HEK293 (cell line): ENCODE results near the gene ATG12.

Source experiments
- HIC1 ChIP-seq: fragments of 450-650 bp; formaldehyde crosslinking; IDR thresholded peaks from 2 replicates; pipeline ENCODE4 v1.5.1; 2016; ENCODE audit warnings: missing biosample characterization, missing genetic modification characterization
- IKZF3 ChIP-seq: fragments of 450-650 bp; IDR thresholded peaks from 2 replicates; pipeline ENCODE4 v1.5.0; 2018; ENCODE audit warnings: missing biosample characterization, mild to moderate bottlenecking, missing genetic modification characterization, moderate library complexity
- REPIN1 ChIP-seq: fragments of 450-650 bp; formaldehyde crosslinking; IDR thresholded peaks from 2 replicates; pipeline ENCODE4 v1.5.1; 2017; ENCODE audit warnings: missing biosample characterization, missing genetic modification characterization, low read depth
- ZFP69B ChIP-seq: fragments of 450-650 bp; formaldehyde crosslinking; IDR thresholded peaks from 2 replicates; pipeline ENCODE4 v1.5.1; 2016; ENCODE audit warnings: missing biosample characterization, missing genetic modification characterization
- ZIC2 ChIP-seq: fragments of 450-650 bp; formaldehyde crosslinking; IDR thresholded peaks from 2 replicates; pipeline ENCODE4 v1.5.1; 2016; ENCODE audit warnings: missing biosample characterization, missing genetic modification characterization
- ZNF112 ChIP-seq: fragments of 450-650 bp; formaldehyde crosslinking; IDR thresholded peaks from 2 replicates; pipeline ENCODE4 v1.5.0; 2017; ENCODE audit warnings: missing biosample characterization, missing genetic modification characterization
- ZNF133 ChIP-seq: fragments of 450-650 bp; formaldehyde crosslinking; IDR thresholded peaks from 2 replicates; pipeline ENCODE4 v1.5.1; 2016; ENCODE audit warnings: missing biosample characterization, missing genetic modification characterization
- ZNF16 ChIP-seq: fragments of 450-650 bp; formaldehyde crosslinking; IDR thresholded peaks from 2 replicates; pipeline ENCODE4 v1.5.1; 2016; ENCODE audit warnings: low read depth, missing biosample characterization, missing genetic modification characterization
- ZNF2 ChIP-seq: fragments of 450-650 bp; formaldehyde crosslinking; IDR thresholded peaks from 2 replicates; pipeline ENCODE4 v1.5.1; 2016; ENCODE audit warnings: missing biosample characterization, missing genetic modification characterization
- ZNF292 ChIP-seq: fragments of 450-650 bp; formaldehyde crosslinking; IDR thresholded peaks from 2 replicates; pipeline ENCODE4 v1.5.1; 2016; ENCODE audit warnings: low read depth, missing biosample characterization, missing genetic modification characterization, borderline replicate concordance
- ZNF449 ChIP-seq: fragments of 450-650 bp; formaldehyde crosslinking; IDR thresholded peaks from 2 replicates; pipeline ENCODE4 v1.5.1; 2017; ENCODE audit warnings: missing biosample characterization, mild to moderate bottlenecking, missing genetic modification characterization, moderate library complexity
- ZNF624 ChIP-seq: fragments of 450-650 bp; formaldehyde crosslinking; IDR thresholded peaks from 2 replicates; pipeline ENCODE4 v1.5.1; 2017; ENCODE audit warnings: missing biosample characterization, missing genetic modification characterization
- ZNF626 ChIP-seq: fragments of 450-650 bp; sonication (Bioruptor Pico); formaldehyde crosslinking; IDR thresholded peaks from 2 replicates; pipeline ENCODE4 v1.5.1; 2018; ENCODE audit warnings: missing biosample characterization, missing genetic modification characterization, inconsistent platforms
- ZNF670 ChIP-seq: fragments of 450-650 bp; formaldehyde crosslinking; IDR thresholded peaks from 2 replicates; pipeline ENCODE4 v1.5.1; 2016; ENCODE audit warnings: missing biosample characterization, missing genetic modification characterization, low read depth
- ZNF701 ChIP-seq: fragments of 450-650 bp; formaldehyde crosslinking; IDR thresholded peaks from 2 replicates; pipeline ENCODE4 v1.5.1; 2016; ENCODE audit warnings: missing biosample characterization, missing genetic modification characterization
- ZNF776 ChIP-seq: fragments of 450-650 bp; formaldehyde crosslinking; IDR thresholded peaks from 2 replicates; pipeline ENCODE4 v1.5.0; 2017; ENCODE audit warnings: missing biosample characterization, missing genetic modification characterization, borderline replicate concordance
- ZNF843 ChIP-seq: fragments of 450-650 bp; formaldehyde crosslinking; IDR thresholded peaks from 2 replicates; pipeline ENCODE4 v1.5.1; 2016; ENCODE audit warnings: missing biosample characterization, missing genetic modification characterization
- ZSCAN30 ChIP-seq: fragments of 450-650 bp; IDR thresholded peaks from 2 replicates; pipeline ENCODE4 v1.5.1; 2018; ENCODE audit warnings: missing biosample characterization, mild to moderate bottlenecking, missing genetic modification characterization, moderate library complexity
- TF ChIP-seq, protein P1 (sequence below): sonication (generic); formaldehyde crosslinking; IDR thresholded peaks from 2 replicates; pipeline ENCODE4 v1.8.1; 2022; ENCODE audit warnings: mild to moderate bottlenecking, moderate library complexity, missing genetic modification reagents
- TF ChIP-seq, protein P2 (sequence below): fragments of 450-650 bp; formaldehyde crosslinking; IDR thresholded peaks from 2 replicates; pipeline ENCODE4 v1.5.1; 2017; ENCODE audit warnings: missing biosample characterization, missing genetic modification characterization
- TF ChIP-seq, protein P3 (sequence below): fragments of 450-650 bp; formaldehyde crosslinking; conservative IDR thresholded peaks from 2 replicates; pipeline ENCODE4 v1.5.1; 2016; ENCODE audit warnings: low read depth, missing biosample characterization, missing genetic modification characterization
- TF ChIP-seq, protein P4 (sequence below): fragments of 450-650 bp; formaldehyde crosslinking; IDR thresholded peaks from 2 replicates; pipeline ENCODE4 v1.5.1; 2016; ENCODE audit warnings: missing biosample characterization, missing genetic modification characterization
- TF ChIP-seq, protein P5 (sequence below): fragments of 450-650 bp; formaldehyde crosslinking; IDR thresholded peaks from 2 replicates; pipeline ENCODE4 v1.5.1; 2016; ENCODE audit warnings: missing biosample characterization, missing genetic modification characterization
- TF ChIP-seq, protein P6 (sequence below): fragments of 450-650 bp; formaldehyde crosslinking; IDR thresholded peaks from 2 replicates; pipeline ENCODE4 v1.5.1; 2016; ENCODE audit warnings: missing biosample characterization, missing genetic modification characterization

Gene ATG12

GRCh38 chr5:115857626-115858349 lies 16.4 kb upstream of the ATG12 start (continued):
- TF ChIP-seq IKZF3 (tag by site-specific recombination) = peak; percentile 70
- TF ChIP-seq ZNF701 (tag by site-specific recombination) = no peak
- TF ChIP-seq ZNF292 (tag by site-specific recombination) = no peak
- TF ChIP-seq ZNF843 (tag by site-specific recombination) = peak; percentile 67
- no peak for TF ChIP-seq ZNF449
- no peak for TF ChIP-seq ZNF624 (tag by site-specific recombination)
- TF ChIP-seq, protein P1, sequence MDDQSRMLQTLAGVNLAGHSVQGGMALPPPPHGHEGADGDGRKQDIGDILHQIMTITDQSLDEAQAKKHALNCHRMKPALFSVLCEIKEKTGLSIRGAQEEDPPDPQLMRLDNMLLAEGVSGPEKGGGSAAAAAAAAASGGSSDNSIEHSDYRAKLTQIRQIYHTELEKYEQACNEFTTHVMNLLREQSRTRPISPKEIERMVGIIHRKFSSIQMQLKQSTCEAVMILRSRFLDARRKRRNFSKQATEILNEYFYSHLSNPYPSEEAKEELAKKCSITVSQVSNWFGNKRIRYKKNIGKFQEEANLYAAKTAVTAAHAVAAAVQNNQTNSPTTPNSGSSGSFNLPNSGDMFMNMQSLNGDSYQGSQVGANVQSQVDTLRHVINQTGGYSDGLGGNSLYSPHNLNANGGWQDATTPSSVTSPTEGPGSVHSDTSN (CRISPR knock-in tag) = no peak
- TF ChIP-seq ZSCAN30 (tag by site-specific recombination) = 0 out of 2 replicates have a peak, but pooled peaks have one; percentile 31
- TF ChIP-seq ZNF776 (tag by site-specific recombination) = no peak
- TF ChIP-seq ZNF112 = no peak; the same call in 1 of the 2 replicates
- peak; percentile 49; the same call in 1 of the 2 replicates for TF ChIP-seq HIC1
- TF ChIP-seq ZNF2 (tag by site-specific recombination) = 0 out of 2 replicates have a peak, but pooled peaks have one; percentile 50
- TF ChIP-seq, protein P2, sequence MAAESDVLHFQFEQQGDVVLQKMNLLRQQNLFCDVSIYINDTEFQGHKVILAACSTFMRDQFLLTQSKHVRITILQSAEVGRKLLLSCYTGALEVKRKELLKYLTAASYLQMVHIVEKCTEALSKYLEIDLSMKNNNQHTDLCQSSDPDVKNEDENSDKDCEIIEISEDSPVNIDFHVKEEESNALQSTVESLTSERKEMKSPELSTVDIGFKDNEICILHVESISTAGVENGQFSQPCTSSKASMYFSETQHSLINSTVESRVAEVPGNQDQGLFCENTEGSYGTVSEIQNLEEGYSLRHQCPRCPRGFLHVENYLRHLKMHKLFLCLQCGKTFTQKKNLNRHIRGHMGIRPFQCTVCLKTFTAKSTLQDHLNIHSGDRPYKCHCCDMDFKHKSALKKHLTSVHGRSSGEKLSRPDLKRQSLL (tag by site-specific recombination) = peak; percentile 78
- TF ChIP-seq, protein P3, sequence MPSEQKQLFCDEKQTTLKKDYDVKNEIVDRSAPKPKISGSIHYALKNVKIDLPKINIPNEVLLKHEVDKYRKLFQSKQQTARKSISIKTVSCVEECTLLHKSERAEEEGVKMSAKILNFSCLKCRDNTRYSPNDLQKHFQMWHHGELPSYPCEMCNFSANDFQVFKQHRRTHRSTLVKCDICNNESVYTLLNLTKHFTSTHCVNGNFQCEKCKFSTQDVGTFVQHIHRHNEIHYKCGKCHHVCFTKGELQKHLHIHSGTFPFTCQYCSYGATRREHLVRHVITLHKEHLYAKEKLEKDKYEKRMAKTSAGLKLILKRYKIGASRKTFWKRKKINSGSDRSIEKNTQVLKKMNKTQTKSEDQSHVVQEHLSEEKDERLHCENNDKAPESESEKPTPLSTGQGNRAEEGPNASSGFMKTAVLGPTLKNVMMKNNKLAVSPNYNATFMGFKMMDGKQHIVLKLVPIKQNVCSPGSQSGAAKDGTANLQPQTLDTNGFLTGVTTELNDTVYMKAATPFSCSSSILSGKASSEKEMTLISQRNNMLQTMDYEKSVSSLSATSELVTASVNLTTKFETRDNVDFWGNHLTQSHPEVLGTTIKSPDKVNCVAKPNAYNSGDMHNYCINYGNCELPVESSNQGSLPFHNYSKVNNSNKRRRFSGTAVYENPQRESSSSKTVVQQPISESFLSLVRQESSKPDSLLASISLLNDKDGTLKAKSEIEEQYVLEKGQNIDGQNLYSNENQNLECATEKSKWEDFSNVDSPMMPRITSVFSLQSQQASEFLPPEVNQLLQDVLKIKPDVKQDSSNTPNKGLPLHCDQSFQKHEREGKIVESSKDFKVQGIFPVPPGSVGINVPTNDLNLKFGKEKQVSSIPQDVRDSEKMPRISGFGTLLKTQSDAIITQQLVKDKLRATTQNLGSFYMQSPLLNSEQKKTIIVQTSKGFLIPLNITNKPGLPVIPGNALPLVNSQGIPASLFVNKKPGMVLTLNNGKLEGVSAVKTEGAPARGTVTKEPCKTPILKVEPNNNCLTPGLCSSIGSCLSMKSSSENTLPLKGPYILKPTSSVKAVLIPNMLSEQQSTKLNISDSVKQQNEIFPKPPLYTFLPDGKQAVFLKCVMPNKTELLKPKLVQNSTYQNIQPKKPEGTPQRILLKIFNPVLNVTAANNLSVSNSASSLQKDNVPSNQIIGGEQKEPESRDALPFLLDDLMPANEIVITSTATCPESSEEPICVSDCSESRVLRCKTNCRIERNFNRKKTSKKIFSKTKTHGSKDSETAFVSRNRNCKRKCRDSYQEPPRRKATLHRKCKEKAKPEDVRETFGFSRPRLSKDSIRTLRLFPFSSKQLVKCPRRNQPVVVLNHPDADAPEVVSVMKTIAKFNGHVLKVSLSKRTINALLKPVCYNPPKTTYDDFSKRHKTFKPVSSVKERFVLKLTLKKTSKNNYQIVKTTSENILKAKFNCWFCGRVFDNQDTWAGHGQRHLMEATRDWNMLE (tag by site-specific recombination) = no peak
- TF ChIP-seq REPIN1 (tag by site-specific recombination) = no peak
- TF ChIP-seq, protein P4, sequence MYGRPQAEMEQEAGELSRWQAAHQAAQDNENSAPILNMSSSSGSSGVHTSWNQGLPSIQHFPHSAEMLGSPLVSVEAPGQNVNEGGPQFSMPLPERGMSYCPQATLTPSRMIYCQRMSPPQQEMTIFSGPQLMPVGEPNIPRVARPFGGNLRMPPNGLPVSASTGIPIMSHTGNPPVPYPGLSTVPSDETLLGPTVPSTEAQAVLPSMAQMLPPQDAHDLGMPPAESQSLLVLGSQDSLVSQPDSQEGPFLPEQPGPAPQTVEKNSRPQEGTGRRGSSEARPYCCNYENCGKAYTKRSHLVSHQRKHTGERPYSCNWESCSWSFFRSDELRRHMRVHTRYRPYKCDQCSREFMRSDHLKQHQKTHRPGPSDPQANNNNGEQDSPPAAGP (tag by site-specific recombination) = no peak
- no peak for TF ChIP-seq ZNF670
- TF ChIP-seq, protein P5, sequence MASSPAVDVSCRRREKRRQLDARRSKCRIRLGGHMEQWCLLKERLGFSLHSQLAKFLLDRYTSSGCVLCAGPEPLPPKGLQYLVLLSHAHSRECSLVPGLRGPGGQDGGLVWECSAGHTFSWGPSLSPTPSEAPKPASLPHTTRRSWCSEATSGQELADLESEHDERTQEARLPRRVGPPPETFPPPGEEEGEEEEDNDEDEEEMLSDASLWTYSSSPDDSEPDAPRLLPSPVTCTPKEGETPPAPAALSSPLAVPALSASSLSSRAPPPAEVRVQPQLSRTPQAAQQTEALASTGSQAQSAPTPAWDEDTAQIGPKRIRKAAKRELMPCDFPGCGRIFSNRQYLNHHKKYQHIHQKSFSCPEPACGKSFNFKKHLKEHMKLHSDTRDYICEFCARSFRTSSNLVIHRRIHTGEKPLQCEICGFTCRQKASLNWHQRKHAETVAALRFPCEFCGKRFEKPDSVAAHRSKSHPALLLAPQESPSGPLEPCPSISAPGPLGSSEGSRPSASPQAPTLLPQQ = no peak
- TF ChIP-seq ZNF626 (tag by site-specific recombination) = no peak
- TF ChIP-seq ZNF16 (tag by site-specific recombination) = no peak
- TF ChIP-seq ZIC2 (tag by site-specific recombination) = peak; percentile 73
- TF ChIP-seq ZFP69B (tag by site-specific recombination) = no peak
- peak; percentile 56 for TF ChIP-seq ZNF133 (tag by site-specific recombination)
- TF ChIP-seq, protein P6, sequence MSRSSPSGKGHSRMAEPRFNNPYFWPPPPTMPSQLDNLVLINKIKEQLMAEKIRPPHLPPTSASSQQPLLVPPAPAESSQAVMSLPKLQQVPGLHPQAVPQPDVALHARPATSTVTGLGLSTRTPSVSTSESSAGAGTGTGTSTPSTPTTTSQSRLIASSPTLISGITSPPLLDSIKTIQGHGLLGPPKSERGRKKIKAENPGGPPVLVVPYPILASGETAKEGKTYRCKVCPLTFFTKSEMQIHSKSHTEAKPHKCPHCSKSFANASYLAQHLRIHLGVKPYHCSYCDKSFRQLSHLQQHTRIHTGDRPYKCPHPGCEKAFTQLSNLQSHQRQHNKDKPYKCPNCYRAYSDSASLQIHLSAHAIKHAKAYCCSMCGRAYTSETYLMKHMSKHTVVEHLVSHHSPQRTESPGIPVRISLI (tag by site-specific recombination) = 0 out of 2 replicates have a peak, but pooled peaks have one; percentile 65
